ENCODE measurements around the gene CMTR1.

The CMTR1 gene

GRCh38 chr6:37514321-37514771 is 81.3 kb downstream of the CMTR1 start:
- DNase-seq, result no peak

- no peak for DNase-seq
Measured at GRCh38 chr6:37514837-37515236, 81.8 kb downstream of the CMTR1 start.

- DNase-seq, result no peak
Measured at GRCh38 chr6:37515712-37516075, 82.7 kb downstream of the CMTR1 start.

- peak; percentile 45 for DNase-seq
Measured at GRCh38 chr6:37516076-37516919, 83.3 kb downstream of the CMTR1 start.

- DNase-seq, result no peak
Measured at GRCh38 chr6:37516920-37517405, 83.9 kb downstream of the CMTR1 start.

GRCh38 chr6:37517411-37517812 is 84.4 kb downstream of the CMTR1 start:
- peak; percentile 72 for DNase-seq

GRCh38 chr6:37518116-37518515 is 85.1 kb downstream of the CMTR1 start:
- no peak for DNase-seq

GRCh38 chr6:37519461-37519860 is 86.4 kb downstream of the CMTR1 start:
- no peak for DNase-seq

- no peak for DNase-seq
Measured at GRCh38 chr6:37520926-37521325, 87.9 kb downstream of the CMTR1 start.

- no peak for DNase-seq
Measured at GRCh38 chr6:37521674-37522073, 88.7 kb downstream of the CMTR1 start.

GRCh38 chr6:37522836-37523235 is 89.8 kb downstream of the CMTR1 start:
- no peak for DNase-seq

GRCh38 chr6:37523412-37523811 is 90.4 kb downstream of the CMTR1 start:
- DNase-seq, result no peak

- no peak for DNase-seq
Measured at GRCh38 chr6:37524025-37524969, 91.3 kb downstream of the CMTR1 start.

- DNase-seq, result no peak
Measured at GRCh38 chr6:37524970-37525318, 91.9 kb downstream of the CMTR1 start.

GRCh38 chr6:37525460-37526357 is 92.7 kb downstream of the CMTR1 start:
- no peak for DNase-seq

- DNase-seq, result no peak
Measured at GRCh38 chr6:37528541-37528940, 95.5 kb downstream of the CMTR1 start.

- DNase-seq, result no peak
Measured at GRCh38 chr6:37530297-37530696, 97.3 kb downstream of the CMTR1 start.

GRCh38 chr6:37531026-37531425 is 98.0 kb downstream of the CMTR1 start:
- DNase-seq, result no peak

All from NCI-H524 treated with DMSO at 0.1 percent for 48 hours (cell line).